DOHH2 (cell line): Measurements from ENCODE around the gene UCHL3.

Experiments used
- H3F3A ChIP-seq: fragments of 200-600 bp; sonication (generic), shearing (Covaris generic); 2 replicates; pipeline ENCODE4 v1.6.0; 2016; ENCODE audit warnings: antibody characterized with exemption, mild to moderate bottlenecking; ENCODE audit not compliant: control insufficient read depth, insufficient read depth
- H3K27ac ChIP-seq: fragments of 200-600 bp; sonication (generic); 2 replicates; pipeline ENCODE4 v1.5.1; 2014; ENCODE audit warnings: low read depth, mild to moderate bottlenecking, low read length, moderate library complexity
- H3K27me3 ChIP-seq: fragments of 200-600 bp; sonication (generic); 2 replicates; pipeline ENCODE4 v1.6.1; 2014; ENCODE audit warnings: mild to moderate bottlenecking, low read length, mixed read lengths; ENCODE audit not compliant: control insufficient read depth
- H3K36me3 ChIP-seq: fragments of 200-600 bp; sonication (generic); 2 replicates; pipeline ENCODE4 v1.6.1; 2014; ENCODE audit warnings: mild to moderate bottlenecking, low read length, moderate library complexity, mixed read lengths; ENCODE audit not compliant: control insufficient read depth
- H3K4me1 ChIP-seq: fragments of 200-600 bp; sonication (generic); 2 replicates; pipeline ENCODE4 v1.6.1; 2014; ENCODE audit warnings: mild to moderate bottlenecking, low read length, mixed read lengths; ENCODE audit not compliant: control insufficient read depth
- H3K4me2 ChIP-seq: fragments of 200-600 bp; sonication (generic); 2 replicates; pipeline ENCODE4 v1.6.0; 2014; ENCODE audit warnings: mild to moderate bottlenecking, low read length, moderate library complexity
- H3K4me3 ChIP-seq: fragments of 200-600 bp; sonication (generic); 2 replicates; pipeline ENCODE4 v1.5.1; 2014; ENCODE audit warnings: mild to moderate bottlenecking, low read length, mixed read lengths
- H3K79me2 ChIP-seq: fragments of 200-600 bp; sonication (generic); 2 replicates; pipeline ENCODE4 v1.6.1; 2014; ENCODE audit warnings: mild to moderate bottlenecking, low read length, mixed read lengths; ENCODE audit not compliant: control insufficient read depth
- H3K9me2 ChIP-seq: fragments of 200-600 bp; sonication (generic); replicated peaks from 2 replicates; pipeline ENCODE4 v1.6.1; 2014; ENCODE audit warnings: mild to moderate bottlenecking, low read length, mixed read lengths; ENCODE audit not compliant: control insufficient read depth
- H3K9me3 ChIP-seq: fragments of 200-600 bp; sonication (generic); 2 replicates; pipeline ENCODE4 v1.6.1; 2014; ENCODE audit warnings: antibody characterized with exemption, low read length, mixed read lengths; ENCODE audit not compliant: control insufficient read depth, insufficient read depth
- H4K20me1 ChIP-seq: fragments of 200-600 bp; sonication (generic); 2 replicates; pipeline ENCODE4 v1.6.0; 2014; ENCODE audit warnings: low read depth, mild to moderate bottlenecking, antibody characterized with exemption, low read length, moderate library complexity; ENCODE audit not compliant: control insufficient read depth, insufficient read depth
- CTCF ChIP-seq: fragments of 200-600 bp; sonication (generic); IDR thresholded peaks from one replicate; pipeline ENCODE4 v1.5.1; 2014; ENCODE audit warnings: antibody characterized with exemption, mild to moderate bottlenecking, low read depth, low read length; ENCODE audit not compliant: poor library complexity, severe bottlenecking
- EZH2phosphoT487 ChIP-seq: fragments of 200-600 bp; sonication (generic); IDR thresholded peaks from 2 replicates; pipeline ENCODE4 v1.6.1; 2017; ENCODE audit warnings: borderline replicate concordance, mild to moderate bottlenecking, antibody characterized with exemption, low read length, moderate library complexity, mixed read lengths

Gene UCHL3

GRCh38 chr13:75647126-75647784 lies 97.7 kb downstream of the UCHL3 start:
- Histone ChIP-seq H3K27me3 (no peaks in the 10 kb centered on the region), H3K79me2 (no peaks in the 10 kb centered on the region), H3K4me2 (no peak overlapping the region), H3K27ac (no peak overlapping the region), H3K9me3 (no peaks in the 10 kb centered on the region), H3K9me2 (no peaks in the 10 kb centered on the region), H3K4me3 (no peak overlapping the region), H3K36me3 (no peaks in the 10 kb centered on the region), H3K4me1 (no peaks in the 10 kb centered on the region), H4K20me1 (no peaks in the 10 kb centered on the region), H3F3A (no peaks in the 10 kb centered on the region)
- TF ChIP-seq CTCF: no peak
- no peak for TF ChIP-seq EZH2phosphoT487

GRCh38 chr13:75648446-75648845 lies 98.9 kb downstream of the UCHL3 start:
- H3K27me3 ChIP-seq: no peaks in the 10 kb centered on the region
- TF ChIP-seq CTCF (no peak), EZH2phosphoT487 (no peak)
- no peaks in the 10 kb centered on the region for H3K9me2 ChIP-seq
- no peaks in the 10 kb centered on the region for H4K20me1 ChIP-seq
- H3K9me3 ChIP-seq: no peaks in the 10 kb centered on the region
- no peak overlapping the region for H3K4me2 ChIP-seq
- H3K36me3 ChIP-seq: no peaks in the 10 kb centered on the region
- no peak overlapping the region for H3K4me3 ChIP-seq
- no peak overlapping the region for H3K27ac ChIP-seq
- no peaks in the 10 kb centered on the region for H3K4me1 ChIP-seq
- no peaks in the 10 kb centered on the region for H3F3A ChIP-seq
- no peaks in the 10 kb centered on the region for H3K79me2 ChIP-seq

- H3K36me3 ChIP-seq: no peaks in the 10 kb centered on the region
- no peaks in the 10 kb centered on the region for H3K27me3 ChIP-seq
- H3K79me2 ChIP-seq: no peaks in the 10 kb centered on the region
- TF ChIP-seq EZH2phosphoT487: no peak
- TF ChIP-seq CTCF: no peak
- no peak overlapping the region for H3K4me2 ChIP-seq
- no peaks in the 10 kb centered on the region for H4K20me1 ChIP-seq
- no peak overlapping the region for H3K27ac ChIP-seq
- no peaks in the 10 kb centered on the region for H3K4me1 ChIP-seq
- H3K4me3 ChIP-seq: no peak overlapping the region
- no peaks in the 10 kb centered on the region for H3F3A ChIP-seq
- no peaks in the 10 kb centered on the region for H3K9me2 ChIP-seq
- H3K9me3 ChIP-seq: no peaks in the 10 kb centered on the region
These were observed 101.4 kb downstream of the UCHL3 start for GRCh38 chr13:75651013-75651412.
